Measurements from ENCODE around the gene CHST9. TPM values are rescaled to one million over a fixed set of nuclear protein-coding genes. Genes with fewer than 3 reads are reported as not detected.

CHST9 gene
- total and polyA plus RNA-seq, 2 experiments from 2014 or later, result 15.5 to 16.8 TPM

DNA sequence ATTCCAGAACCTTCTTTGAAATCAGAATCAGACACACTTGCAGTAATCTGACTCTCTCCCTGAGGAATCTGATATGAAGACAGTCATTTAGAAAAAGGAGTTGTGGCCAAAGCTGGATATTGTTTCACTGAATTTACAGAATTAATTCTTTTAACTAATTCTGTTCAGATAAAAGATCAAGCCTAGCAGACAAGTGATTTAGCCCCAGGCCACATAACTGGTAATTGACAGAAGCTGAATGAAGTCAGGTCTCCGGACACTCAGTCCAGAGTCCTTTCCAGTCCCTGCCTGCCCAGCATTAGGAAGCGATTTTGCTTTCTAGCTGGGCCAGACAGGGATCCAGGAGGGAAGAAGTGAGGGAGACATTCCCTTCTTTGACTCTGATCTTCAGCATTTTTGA lies 208.9 kb downstream of the CHST9 start:
- Mint-ChIP-seq H3K36me3 (ENCODE audit: low read depth) (peaks cover 3% of the 10 kb centered on the region; the same call in 2 of the 3 replicates), H3K9me3 (no peaks in the 10 kb centered on the region; the same call in 2 of the 3 replicates), H3K27ac (no peak overlapping the region), H3K4me3 (no peak overlapping the region), H3K4me1 (peaks cover 11% of the 10 kb centered on the region), H3K27me3 (ENCODE audit: insufficient read depth, low read depth, poor library complexity) (peaks cover 2% of the 10 kb centered on the region)
- no peak for ATAC-seq
- Histone ChIP-seq H3F3A (replicated peaks; ENCODE audit: low read depth) (no peaks in the 10 kb centered on the region), H3K4me2 (no peak overlapping the region), H3K79me2 (replicated peaks; ENCODE audit: insufficient read depth) (no peaks in the 10 kb centered on the region), H3K4me3 (no peak overlapping the region), H2AFZ (no peak overlapping the region), H3K36me3 (ENCODE audit: insufficient read depth) (no peaks in the 10 kb centered on the region), H3K4me1 (ENCODE audit: insufficient read depth) (no peaks in the 10 kb centered on the region), H3K9me2 (ENCODE audit: insufficient read depth) (no peaks in the 10 kb centered on the region), H3K27ac (ENCODE audit: low read depth) (no peak overlapping the region), H3K27me3 (ENCODE audit: insufficient read depth) (no peaks in the 10 kb centered on the region), H4K20me1 (replicated peaks; ENCODE audit: insufficient read depth) (no peaks in the 10 kb centered on the region)
- no peak for DNase-seq (ENCODE audit: low spot score)
- TF ChIP-seq EZH2 (IDR thresholded peaks at IDR 0.05; ENCODE audit: low read depth, unreplicated experiment), result no peak
- TF ChIP-seq, protein P1, sequence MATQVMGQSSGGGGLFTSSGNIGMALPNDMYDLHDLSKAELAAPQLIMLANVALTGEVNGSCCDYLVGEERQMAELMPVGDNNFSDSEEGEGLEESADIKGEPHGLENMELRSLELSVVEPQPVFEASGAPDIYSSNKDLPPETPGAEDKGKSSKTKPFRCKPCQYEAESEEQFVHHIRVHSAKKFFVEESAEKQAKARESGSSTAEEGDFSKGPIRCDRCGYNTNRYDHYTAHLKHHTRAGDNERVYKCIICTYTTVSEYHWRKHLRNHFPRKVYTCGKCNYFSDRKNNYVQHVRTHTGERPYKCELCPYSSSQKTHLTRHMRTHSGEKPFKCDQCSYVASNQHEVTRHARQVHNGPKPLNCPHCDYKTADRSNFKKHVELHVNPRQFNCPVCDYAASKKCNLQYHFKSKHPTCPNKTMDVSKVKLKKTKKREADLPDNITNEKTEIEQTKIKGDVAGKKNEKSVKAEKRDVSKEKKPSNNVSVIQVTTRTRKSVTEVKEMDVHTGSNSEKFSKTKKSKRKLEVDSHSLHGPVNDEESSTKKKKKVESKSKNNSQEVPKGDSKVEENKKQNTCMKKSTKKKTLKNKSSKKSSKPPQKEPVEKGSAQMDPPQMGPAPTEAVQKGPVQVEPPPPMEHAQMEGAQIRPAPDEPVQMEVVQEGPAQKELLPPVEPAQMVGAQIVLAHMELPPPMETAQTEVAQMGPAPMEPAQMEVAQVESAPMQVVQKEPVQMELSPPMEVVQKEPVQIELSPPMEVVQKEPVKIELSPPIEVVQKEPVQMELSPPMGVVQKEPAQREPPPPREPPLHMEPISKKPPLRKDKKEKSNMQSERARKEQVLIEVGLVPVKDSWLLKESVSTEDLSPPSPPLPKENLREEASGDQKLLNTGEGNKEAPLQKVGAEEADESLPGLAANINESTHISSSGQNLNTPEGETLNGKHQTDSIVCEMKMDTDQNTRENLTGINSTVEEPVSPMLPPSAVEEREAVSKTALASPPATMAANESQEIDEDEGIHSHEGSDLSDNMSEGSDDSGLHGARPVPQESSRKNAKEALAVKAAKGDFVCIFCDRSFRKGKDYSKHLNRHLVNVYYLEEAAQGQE (IDR thresholded peaks at IDR 0.05; ENCODE audit: unreplicated experiment), result no peak
- no peak for TF ChIP-seq ZNF114 (CRISPR knock-in tag; IDR thresholded peaks at IDR 0.05)
- TF ChIP-seq, protein P2, sequence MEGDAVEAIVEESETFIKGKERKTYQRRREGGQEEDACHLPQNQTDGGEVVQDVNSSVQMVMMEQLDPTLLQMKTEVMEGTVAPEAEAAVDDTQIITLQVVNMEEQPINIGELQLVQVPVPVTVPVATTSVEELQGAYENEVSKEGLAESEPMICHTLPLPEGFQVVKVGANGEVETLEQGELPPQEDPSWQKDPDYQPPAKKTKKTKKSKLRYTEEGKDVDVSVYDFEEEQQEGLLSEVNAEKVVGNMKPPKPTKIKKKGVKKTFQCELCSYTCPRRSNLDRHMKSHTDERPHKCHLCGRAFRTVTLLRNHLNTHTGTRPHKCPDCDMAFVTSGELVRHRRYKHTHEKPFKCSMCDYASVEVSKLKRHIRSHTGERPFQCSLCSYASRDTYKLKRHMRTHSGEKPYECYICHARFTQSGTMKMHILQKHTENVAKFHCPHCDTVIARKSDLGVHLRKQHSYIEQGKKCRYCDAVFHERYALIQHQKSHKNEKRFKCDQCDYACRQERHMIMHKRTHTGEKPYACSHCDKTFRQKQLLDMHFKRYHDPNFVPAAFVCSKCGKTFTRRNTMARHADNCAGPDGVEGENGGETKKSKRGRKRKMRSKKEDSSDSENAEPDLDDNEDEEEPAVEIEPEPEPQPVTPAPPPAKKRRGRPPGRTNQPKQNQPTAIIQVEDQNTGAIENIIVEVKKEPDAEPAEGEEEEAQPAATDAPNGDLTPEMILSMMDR (conservative IDR thresholded peaks at IDR 0.05; ENCODE audit: low read depth in 2 of 2), result no peak
- TF ChIP-seq, protein P3, sequence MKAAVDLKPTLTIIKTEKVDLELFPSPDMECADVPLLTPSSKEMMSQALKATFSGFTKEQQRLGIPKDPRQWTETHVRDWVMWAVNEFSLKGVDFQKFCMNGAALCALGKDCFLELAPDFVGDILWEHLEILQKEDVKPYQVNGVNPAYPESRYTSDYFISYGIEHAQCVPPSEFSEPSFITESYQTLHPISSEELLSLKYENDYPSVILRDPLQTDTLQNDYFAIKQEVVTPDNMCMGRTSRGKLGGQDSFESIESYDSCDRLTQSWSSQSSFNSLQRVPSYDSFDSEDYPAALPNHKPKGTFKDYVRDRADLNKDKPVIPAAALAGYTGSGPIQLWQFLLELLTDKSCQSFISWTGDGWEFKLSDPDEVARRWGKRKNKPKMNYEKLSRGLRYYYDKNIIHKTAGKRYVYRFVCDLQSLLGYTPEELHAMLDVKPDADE (IDR thresholded peaks at IDR 0.05), result no peak
- no peak for TF ChIP-seq ZNF331 (CRISPR knock-in tag; IDR thresholded peaks at IDR 0.05; ENCODE audit: low read depth)
- TF ChIP-seq, protein P4, sequence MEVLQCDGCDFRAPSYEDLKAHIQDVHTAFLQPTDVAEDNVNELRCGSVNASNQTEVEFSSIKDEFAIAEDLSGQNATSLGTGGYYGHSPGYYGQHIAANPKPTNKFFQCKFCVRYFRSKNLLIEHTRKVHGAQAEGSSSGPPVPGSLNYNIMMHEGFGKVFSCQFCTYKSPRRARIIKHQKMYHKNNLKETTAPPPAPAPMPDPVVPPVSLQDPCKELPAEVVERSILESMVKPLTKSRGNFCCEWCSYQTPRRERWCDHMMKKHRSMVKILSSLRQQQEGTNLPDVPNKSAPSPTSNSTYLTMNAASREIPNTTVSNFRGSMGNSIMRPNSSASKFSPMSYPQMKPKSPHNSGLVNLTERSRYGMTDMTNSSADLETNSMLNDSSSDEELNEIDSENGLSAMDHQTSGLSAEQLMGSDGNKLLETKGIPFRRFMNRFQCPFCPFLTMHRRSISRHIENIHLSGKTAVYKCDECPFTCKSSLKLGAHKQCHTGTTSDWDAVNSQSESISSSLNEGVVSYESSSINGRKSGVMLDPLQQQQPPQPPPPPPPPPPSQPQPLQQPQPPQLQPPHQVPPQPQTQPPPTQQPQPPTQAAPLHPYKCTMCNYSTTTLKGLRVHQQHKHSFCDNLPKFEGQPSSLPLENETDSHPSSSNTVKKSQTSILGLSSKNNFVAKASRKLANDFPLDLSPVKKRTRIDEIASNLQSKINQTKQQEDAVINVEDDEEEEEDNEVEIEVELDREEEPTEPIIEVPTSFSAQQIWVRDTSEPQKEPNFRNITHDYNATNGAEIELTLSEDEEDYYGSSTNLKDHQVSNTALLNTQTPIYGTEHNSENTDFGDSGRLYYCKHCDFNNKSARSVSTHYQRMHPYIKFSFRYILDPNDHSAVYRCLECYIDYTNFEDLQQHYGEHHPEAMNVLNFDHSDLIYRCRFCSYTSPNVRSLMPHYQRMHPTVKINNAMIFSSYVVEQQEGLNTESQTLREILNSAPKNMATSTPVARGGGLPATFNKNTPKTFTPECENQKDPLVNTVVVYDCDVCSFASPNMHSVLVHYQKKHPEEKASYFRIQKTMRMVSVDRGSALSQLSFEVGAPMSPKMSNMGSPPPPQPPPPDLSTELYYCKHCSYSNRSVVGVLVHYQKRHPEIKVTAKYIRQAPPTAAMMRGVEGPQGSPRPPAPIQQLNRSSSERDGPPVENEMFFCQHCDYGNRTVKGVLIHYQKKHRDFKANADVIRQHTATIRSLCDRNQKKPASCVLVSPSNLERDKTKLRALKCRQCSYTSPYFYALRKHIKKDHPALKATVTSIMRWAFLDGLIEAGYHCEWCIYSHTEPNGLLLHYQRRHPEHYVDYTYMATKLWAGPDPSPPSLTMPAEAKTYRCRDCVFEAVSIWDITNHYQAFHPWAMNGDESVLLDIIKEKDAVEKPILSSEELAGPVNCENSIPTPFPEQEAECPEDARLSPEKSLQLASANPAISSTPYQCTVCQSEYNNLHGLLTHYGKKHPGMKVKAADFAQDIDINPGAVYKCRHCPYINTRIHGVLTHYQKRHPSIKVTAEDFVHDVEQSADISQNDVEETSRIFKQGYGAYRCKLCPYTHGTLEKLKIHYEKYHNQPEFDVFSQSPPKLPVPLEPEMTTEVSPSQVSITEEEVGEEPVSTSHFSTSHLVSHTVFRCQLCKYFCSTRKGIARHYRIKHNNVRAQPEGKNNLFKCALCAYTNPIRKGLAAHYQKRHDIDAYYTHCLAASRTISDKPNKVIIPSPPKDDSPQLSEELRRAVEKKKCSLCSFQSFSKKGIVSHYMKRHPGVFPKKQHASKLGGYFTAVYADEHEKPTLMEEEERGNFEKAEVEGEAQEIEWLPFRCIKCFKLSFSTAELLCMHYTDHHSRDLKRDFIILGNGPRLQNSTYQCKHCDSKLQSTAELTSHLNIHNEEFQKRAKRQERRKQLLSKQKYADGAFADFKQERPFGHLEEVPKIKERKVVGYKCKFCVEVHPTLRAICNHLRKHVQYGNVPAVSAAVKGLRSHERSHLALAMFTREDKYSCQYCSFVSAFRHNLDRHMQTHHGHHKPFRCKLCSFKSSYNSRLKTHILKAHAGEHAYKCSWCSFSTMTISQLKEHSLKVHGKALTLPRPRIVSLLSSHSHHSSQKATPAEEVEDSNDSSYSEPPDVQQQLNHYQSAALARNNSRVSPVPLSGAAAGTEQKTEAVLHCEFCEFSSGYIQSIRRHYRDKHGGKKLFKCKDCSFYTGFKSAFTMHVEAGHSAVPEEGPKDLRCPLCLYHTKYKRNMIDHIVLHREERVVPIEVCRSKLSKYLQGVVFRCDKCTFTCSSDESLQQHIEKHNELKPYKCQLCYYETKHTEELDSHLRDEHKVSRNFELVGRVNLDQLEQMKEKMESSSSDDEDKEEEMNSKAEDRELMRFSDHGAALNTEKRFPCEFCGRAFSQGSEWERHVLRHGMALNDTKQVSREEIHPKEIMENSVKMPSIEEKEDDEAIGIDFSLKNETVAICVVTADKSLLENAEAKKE (CRISPR knock-in tag; IDR thresholded peaks at IDR 0.05), result no peak
- TF ChIP-seq CREB1 (CRISPR knock-in tag; IDR thresholded peaks at IDR 0.05; ENCODE audit: low read depth), result no peak
- no peak for TF ChIP-seq POLR2AphosphoS5 (IDR thresholded peaks at IDR 0.05; ENCODE audit: low read depth)
- no peak for TF ChIP-seq JUNB (IDR thresholded peaks at IDR 0.05; ENCODE audit: unreplicated experiment)
- no peak for TF ChIP-seq STAT1 (IDR thresholded peaks at IDR 0.05; ENCODE audit: unreplicated experiment)
- TF ChIP-seq EZH2phosphoT487 (IDR thresholded peaks at IDR 0.05; ENCODE audit: unreplicated experiment), result no peak
- no peak for TF ChIP-seq NANOG (IDR thresholded peaks at IDR 0.05; ENCODE audit: borderline replicate concordance)
